ENCODE data around the gene C11orf24. TPM values are rescaled to one million over a fixed set of nuclear protein-coding genes. Genes with fewer than 3 reads are reported as not detected.

The C11orf24 gene
- total and polyA plus RNA-seq, 2 of the 8 experiments (the other 6 are each of a cell fraction or from before 2014, with no cell fraction given), result 45.4 to 51.7 TPM

- no peak overlapping the region for H3K9ac ChIP-seq (replicated peaks in 1 of 4; ENCODE audit: extremely low read depth in 1 of 4, low read depth in 3 of 4, low read length in 3 of 4)
- H2AFZ ChIP-seq (ENCODE audit: low read length), result no peak overlapping the region
- no peak overlapping the region for H2BK5ac ChIP-seq (ENCODE audit: low read depth, low read length)
- no peak overlapping the region for H3K14ac ChIP-seq (ENCODE audit: insufficient read length)
- H4K8ac ChIP-seq (ENCODE audit: extremely low read depth, insufficient read depth, low read length), result no peak overlapping the region
- no peak overlapping the region for H4K91ac ChIP-seq (replicated peaks; ENCODE audit: insufficient read length, low read length)
- H3K79me1 ChIP-seq (ENCODE audit: low read depth, low read length), result no peaks in the 10 kb centered on the region; the same call in 1 of the 2 replicates
- CTCF ChIA-PET (ENCODE audit: partially characterized antibody), result no interaction called here
- H3K36me3 ChIP-seq (ENCODE audit: control insufficient read depth in 2 of 4, insufficient read depth in 4 of 4, low read length in 3 of 4), result peaks cover 16 to 47% (median 35%) of the 10 kb centered on the region in 4 experiments
- no peak overlapping the region for H3K4me3 ChIP-seq (ENCODE audit: extremely low read depth in 1 of 4, insufficient read depth in 2 of 4, low read depth in 3 of 4, low read length in 4 of 4)
- no peak overlapping the region for H2BK120ac ChIP-seq (replicated peaks; ENCODE audit: low read depth, low read length)
- no peaks in the 10 kb centered on the region for H3K79me2 ChIP-seq (ENCODE audit: control insufficient read depth in 1 of 2, insufficient read depth in 2 of 2, low read length in 2 of 2)
- H2BK20ac ChIP-seq (ENCODE audit: low read length), result no peak overlapping the region
- no peak overlapping the region for H2AK5ac ChIP-seq (ENCODE audit: low read depth, low read length)
- no peak overlapping the region for H3K23ac ChIP-seq (ENCODE audit: insufficient read length)
- no peak overlapping the region for H4K5ac ChIP-seq (ENCODE audit: insufficient read length, low read depth, low read length)
- H4K20me1 ChIP-seq (replicated peaks in 1 of 2; ENCODE audit: control insufficient read depth in 1 of 2, insufficient read depth in 2 of 2, low read length in 2 of 2), result peaks cover 4 to 9% of the 10 kb centered on the region in 2 experiments
- POLR2A ChIA-PET (ENCODE audit: partially characterized antibody), result no interaction called here
- no peak overlapping the region for H3K18ac ChIP-seq (ENCODE audit: extremely low read depth, low read length)
- H3K27me3 ChIP-seq (replicated peaks in 1 of 4; ENCODE audit: control insufficient read depth in 3 of 4, extremely low read depth in 1 of 4, insufficient read depth in 3 of 4, low read length in 3 of 4), result peaks cover 0 to 11% (median 4%) of the 10 kb centered on the region in 4 experiments; a peak in 2 of 7 replicates
- 0 out of 7 replicates have a peak, but pooled peaks cover 0 to 2% (median 0%) of the 10 kb centered on the region in 4 experiments for H3K4me1 ChIP-seq (replicated peaks in 1 of 4; ENCODE audit: control insufficient read depth in 3 of 4, insufficient read depth in 4 of 4, low read length in 3 of 4)
- H3K9me3 ChIP-seq (ENCODE audit: insufficient read depth in 2 of 2, low read depth in 1 of 2, low read length in 1 of 2), result no peaks in the 10 kb centered on the region
- no peak overlapping the region for H3K56ac ChIP-seq (replicated peaks; ENCODE audit: insufficient read length, low read depth, low read length)
- no peak overlapping the region for H2BK15ac ChIP-seq (ENCODE audit: low read length)
- FAIRE-seq (no peak), DNase-seq (ENCODE audit: low read depth in 1 of 2, low spot score in 2 of 2) (no peak)
- no peak overlapping the region for H3K27ac ChIP-seq (ENCODE audit: low read depth, low read length)
- peaks cover 6% of the 10 kb centered on the region; the same call in 1 of the 2 replicates for H3K23me2 ChIP-seq (ENCODE audit: low read depth, low read length)
- no peak overlapping the region for H3K4ac ChIP-seq (replicated peaks; ENCODE audit: insufficient read length, low read depth, low read length)
- H3K4me2 ChIP-seq (ENCODE audit: insufficient read depth in 1 of 2, low read depth in 2 of 2, low read length in 2 of 2), result no peak overlapping the region
- no peak overlapping the region for H2BK12ac ChIP-seq (ENCODE audit: low read depth, low read length)
- 91% methylated on average over 8 of the region's 8 CpGs; no CpG with 5 or more reads in 1 of the 2 experiments for WGBS, 2 experiments (ENCODE audit: extremely low coverage in 1 of 2, insufficient coverage in 1 of 2, insufficient read length in 1 of 2, insufficient replicate concordance in 2 of 2, low coverage in 1 of 2, low lambda C conversion rate in 2 of 2, missing lambda C conversion rate in 1 of 2)
- TF ChIP-seq ATF3 (IDR thresholded peaks at IDR 0.05; ENCODE audit: insufficient read depth, low read depth, low read length), result no peak
- TF ChIP-seq SP1 (IDR thresholded peaks at IDR 0.05; ENCODE audit: low read depth, low read length), result no peak
- TF ChIP-seq JUND (IDR thresholded peaks at IDR 0.05; ENCODE audit: low read length), result no peak
- no peak for TF ChIP-seq TCF12 (IDR thresholded peaks at IDR 0.05; ENCODE audit: low read depth, low read length)
- no peak for TF ChIP-seq RAD21 (IDR thresholded peaks at IDR 0.05 in 1 of 2, conservative IDR thresholded peaks at IDR 0.05 in 1 of 2; ENCODE audit: low read depth in 2 of 2, low read length in 2 of 2)
- TF ChIP-seq FOSL1 (IDR thresholded peaks at IDR 0.05; ENCODE audit: insufficient read depth, low read depth, low read length), result no peak
- TF ChIP-seq CEBPB (IDR thresholded peaks at IDR 0.05; ENCODE audit: low read depth, low read length), result no peak
- no peak for TF ChIP-seq CHD1 (IDR thresholded peaks at IDR 0.05; ENCODE audit: low read depth, low read length)
These were observed 9.3 kb downstream of the C11orf24 start for GRCh38 chr11:68262544-68262827.
